ENCODE results near the gene MS4A10.

DNA sequence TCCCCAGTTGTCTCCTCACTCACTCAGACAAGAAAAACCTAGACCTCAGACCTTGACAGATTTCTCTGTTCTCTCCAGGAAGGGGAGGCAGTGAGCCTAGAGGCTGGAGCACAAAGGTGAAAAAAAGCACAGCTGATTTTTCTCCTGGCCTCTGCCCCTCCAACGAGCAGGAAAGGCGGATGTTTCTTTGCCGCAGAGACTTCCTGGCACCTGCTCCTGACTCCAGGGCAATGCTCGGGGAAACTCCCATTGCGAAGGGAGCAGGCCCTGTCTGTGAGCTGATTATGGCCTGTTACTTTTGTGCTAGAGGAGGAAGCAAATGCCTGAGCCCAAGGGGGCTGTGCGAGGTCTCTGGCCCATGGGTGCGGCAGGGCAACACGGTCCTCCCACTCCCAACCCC is 25.4 kb downstream of the MS4A10 start:
- TF ChIP-seq, protein P1, sequence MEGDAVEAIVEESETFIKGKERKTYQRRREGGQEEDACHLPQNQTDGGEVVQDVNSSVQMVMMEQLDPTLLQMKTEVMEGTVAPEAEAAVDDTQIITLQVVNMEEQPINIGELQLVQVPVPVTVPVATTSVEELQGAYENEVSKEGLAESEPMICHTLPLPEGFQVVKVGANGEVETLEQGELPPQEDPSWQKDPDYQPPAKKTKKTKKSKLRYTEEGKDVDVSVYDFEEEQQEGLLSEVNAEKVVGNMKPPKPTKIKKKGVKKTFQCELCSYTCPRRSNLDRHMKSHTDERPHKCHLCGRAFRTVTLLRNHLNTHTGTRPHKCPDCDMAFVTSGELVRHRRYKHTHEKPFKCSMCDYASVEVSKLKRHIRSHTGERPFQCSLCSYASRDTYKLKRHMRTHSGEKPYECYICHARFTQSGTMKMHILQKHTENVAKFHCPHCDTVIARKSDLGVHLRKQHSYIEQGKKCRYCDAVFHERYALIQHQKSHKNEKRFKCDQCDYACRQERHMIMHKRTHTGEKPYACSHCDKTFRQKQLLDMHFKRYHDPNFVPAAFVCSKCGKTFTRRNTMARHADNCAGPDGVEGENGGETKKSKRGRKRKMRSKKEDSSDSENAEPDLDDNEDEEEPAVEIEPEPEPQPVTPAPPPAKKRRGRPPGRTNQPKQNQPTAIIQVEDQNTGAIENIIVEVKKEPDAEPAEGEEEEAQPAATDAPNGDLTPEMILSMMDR (IDR thresholded peaks at IDR 0.05; ENCODE audit: poor library complexity): no peak
- no peak for TF ChIP-seq EZH2 (IDR thresholded peaks at IDR 0.05; ENCODE audit: borderline replicate concordance)
